Measurements from ENCODE around the gene DEPP1.
A peak's percentile ranks its signal among the peaks of the same experiment; 100 is the strongest.
"Not testable (repeated sequence)": the region's sequence is repeated elsewhere in the genome, so short reads cannot be mapped to it uniquely, and the experiment has no call there.

Gene DEPP1, protein sequence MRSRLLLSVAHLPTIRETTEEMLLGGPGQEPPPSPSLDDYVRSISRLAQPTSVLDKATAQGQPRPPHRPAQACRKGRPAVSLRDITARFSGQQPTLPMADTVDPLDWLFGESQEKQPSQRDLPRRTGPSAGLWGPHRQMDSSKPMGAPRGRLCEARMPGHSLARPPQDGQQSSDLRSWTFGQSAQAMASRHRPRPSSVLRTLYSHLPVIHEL

GRCh38 chr10:44978570-44979280 is at the start of gene DEPP1:
TSS of gene DEPP1 (minus strand) at chr10:44978809. CDS start at chr10:44978030, 779 bp downstream.
- DNase-seq (ENCODE audit: low read depth in 2 of 2) = no peak

GRCh38 chr10:45023426-45023825 is 44.8 kb upstream of the DEPP1 start:
- DNase-seq (ENCODE audit: low read depth in 2 of 2) = no peak

DNA sequence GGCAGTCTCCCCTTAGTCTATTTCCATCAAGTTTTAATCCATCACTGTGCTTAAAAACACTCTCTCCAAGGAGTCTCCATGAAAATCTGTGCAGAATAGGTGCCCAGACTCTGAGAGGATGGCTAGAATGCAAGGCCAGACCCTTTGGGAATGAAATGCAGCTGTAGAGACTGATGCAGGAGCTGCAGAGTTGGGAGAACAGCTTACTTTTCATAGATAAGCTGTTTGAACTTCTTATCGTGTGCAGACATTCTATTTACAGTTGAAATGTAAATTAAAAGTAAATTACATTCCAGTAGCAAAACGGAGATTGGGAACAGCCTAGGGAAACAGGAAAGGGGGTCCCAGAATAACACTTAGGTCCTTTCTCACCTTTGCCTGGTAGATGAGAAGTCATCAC is 37.0 kb upstream of the DEPP1 start:
- no peak for DNase-seq (ENCODE audit: low read depth in 2 of 2)

DNA sequence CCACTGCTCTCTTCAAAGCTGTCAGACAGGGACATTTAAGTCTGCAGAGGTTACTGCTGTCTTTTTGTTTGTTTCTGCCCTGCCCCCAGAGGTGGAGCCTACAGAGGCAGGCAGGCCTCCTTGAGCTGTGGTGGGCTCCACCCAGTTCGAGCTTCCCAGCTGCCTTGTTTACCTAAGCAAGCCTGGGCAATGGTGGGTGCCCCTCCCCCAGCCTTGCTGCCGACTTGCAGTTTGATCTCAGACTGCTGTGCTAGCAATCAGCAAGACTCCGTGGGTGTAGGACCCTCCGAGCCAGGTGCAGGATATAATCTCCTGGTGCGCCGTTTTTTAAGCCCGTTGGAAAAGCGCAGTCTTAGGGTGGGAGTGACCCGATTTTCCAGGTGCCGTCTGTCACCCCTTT is 35.9 kb upstream of the DEPP1 start:
- not testable (repeated sequence) for DNase-seq (ENCODE audit: low read depth in 2 of 2)

DNA sequence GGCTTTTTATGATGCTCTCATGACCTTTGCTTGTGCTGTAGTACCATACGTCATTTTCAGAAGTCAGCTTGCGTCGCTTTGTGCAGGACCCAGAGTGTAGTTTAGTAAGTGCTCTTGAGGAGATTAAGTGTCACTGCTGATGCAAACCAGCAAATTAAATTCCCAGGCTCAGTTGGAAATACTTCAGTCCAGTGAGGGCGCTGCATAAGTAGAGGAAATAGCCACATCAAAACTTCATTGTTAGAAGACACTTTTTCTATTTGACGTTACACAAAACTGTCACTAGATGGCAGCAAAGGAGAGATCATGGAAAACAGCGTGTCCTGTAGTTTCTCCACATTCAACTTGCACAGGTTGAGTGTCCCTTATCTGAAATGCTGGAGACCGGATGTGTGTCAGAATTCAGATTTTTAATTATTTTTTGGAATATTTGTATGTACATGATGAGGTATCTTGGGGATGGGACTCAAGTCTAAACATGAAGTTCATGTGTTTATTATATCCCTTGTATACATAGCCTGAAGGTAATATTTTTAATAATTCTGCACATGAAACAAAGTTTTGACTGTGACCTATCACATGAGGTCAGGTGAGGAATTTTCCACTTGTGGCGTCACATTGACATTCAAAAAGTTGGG is 30.0 kb upstream of the DEPP1 start:
- DNase-seq (ENCODE audit: low read depth in 2 of 2) = no peak

DNA sequence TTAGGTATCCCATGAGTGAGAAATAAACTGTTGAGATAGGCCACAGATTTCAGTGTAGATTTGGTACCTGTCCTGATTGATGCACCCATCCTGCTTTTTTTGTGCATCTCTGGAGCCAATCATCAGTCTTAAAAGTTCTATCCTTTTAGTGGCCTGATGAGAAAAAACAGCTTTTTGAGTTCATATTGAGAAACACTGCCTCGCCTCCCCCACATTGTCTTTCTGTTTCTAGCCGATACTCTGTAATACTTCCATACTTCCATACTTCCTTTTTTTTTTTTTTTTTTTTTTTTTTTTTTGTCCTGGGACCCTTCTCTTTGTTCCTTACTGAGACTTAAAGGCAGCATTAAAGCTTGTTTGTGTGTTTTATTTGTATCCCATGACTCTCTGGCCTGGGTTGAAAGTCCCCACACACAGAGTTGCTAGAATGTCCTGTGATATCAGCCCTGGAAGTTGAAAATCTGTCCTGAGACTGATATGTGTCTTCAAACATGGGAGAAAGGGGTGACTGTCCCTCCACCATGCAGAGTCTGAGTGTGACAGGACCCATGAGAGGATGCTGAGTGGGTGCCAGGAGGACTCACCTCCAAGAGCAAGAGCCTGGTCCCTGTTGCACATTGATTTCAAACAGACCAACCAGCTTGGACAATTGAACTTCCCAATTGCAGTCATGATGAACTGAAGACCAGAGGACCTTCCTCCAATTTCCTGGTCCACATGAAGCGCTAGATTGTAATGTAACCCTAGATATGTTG is 27.8 kb upstream of the DEPP1 start:
- DNase-seq (ENCODE audit: low read depth in 2 of 2) = no peak

DNA sequence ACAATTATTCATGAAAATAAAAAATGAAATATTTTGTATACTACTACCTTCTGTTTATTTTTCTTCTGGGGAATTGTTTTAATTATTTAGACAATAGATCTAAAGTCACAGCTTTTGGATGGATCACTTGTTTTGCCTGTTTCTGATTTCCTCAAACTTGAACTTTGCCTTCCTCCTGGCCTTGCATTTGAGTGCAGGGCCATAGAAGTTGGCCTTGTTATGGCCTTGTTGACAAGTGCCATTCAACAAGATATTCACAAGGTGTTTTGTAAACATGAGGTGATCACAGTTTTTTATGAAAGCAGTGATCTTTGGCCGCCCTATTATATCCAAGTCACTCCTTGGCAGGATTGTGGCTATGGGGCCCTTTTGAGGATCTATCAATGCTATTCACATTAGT is 26.7 kb upstream of the DEPP1 start:
- DNase-seq (ENCODE audit: low read depth in 2 of 2) = no peak

- DNase-seq (ENCODE audit: low read depth in 2 of 2) = no peak
Measured at GRCh38 chr10:45004661-45005060, 26.1 kb upstream of the DEPP1 start.

DNA sequence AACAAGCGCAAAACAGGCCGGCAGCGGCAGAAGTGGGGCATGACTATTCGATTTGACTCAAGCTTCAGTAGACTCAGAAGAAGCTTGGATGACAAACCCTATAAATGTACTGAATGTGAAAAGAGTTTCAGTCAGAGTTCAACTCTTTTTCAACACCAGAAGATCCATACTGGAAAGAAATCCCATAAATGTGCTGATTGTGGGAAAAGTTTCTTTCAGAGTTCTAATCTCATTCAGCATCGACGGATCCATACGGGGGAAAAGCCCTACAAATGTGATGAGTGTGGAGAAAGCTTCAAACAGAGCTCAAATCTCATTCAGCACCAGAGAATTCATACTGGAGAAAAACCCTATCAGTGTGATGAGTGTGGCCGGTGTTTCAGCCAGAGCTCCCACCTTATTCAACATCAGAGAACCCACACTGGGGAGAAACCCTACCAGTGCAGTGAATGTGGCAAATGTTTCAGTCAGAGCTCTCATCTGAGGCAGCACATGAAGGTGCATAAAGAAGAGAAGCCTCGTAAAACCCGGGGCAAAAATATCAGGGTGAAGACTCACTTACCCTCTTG is 24.9 kb upstream of the DEPP1 start:
- no peak for DNase-seq (ENCODE audit: low read depth in 2 of 2)

DNA sequence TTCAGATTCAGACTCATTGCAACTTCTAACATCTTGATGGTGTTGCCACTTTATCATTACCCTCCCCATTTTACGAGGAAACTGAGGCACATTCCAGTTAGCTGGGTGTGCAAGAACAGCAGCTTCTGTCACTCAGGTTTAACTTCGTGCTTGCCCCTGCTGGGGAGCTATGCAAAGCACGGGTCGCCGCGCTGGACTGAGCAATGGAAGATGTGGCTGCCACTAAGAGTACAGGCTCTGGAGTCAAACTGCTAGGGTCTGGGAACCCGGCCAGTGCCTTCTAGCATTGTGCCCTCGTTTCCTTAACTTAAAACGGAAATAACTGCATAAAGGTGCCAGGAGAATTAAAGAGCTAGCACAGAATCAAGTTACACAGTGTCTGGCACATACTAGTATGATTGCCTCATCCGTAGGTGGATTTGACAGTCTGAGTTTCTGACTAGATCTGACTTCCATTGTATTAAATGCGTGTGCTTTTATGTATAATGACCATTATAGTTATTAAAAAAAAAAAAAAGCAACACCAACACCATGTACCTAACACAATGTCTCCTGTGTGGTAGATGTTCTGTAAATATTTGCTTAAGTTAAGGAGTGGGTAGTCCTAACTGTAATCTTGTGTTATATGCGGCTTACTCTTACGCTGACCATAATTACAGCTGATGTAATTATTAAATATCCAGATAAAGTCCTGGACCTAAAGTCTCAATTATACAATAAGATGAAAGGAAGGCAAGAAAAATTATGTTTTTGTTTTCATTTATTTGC is 23.0 kb upstream of the DEPP1 start:
- DNase-seq (ENCODE audit: low read depth in 2 of 2) = no peak

DNA sequence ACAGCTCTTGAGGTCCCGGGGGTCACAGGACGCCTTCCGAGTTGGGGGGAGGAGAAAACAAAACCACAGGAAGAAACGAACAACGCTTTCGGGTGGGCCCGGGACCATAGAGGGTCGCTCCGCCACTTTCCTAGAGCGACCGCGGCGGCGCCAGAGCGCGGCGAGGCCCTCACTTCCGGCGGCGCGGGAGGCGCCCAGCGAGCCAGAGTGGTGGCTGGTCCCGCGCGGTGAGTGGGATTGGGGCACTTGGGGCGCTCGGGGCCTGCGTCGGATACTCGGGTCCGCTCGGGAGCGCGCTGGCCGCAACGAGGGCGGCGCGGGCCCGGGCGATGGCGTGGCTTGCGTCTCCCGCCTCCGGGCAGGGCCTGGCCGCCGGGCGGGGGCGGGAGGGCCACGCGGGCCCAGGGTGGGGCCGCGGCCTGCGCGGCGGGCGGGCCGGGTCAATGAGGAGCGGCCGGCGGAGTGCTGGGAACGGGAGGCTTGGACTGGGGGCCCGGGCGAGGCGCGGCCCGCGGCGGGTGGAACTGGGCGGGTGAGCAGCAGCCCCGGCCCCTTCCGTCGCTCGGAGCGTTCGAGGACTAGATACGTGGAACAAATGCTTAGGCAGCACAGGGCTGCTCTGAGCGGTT is 22.3 kb upstream of the DEPP1 start, which contains the start of gene ZNF22:
TSS of gene ZNF22 (plus strand) at position 172 of the 629 bp plus-strand sequence. CDS start 2,446 bp downstream, outside the sequence.
- DNase-seq (ENCODE audit: low read depth in 2 of 2) = peak; percentile 52 to 62

GRCh38 chr10:45000138-45000751 is 21.6 kb upstream of the DEPP1 start:
- DNase-seq (ENCODE audit: low read depth in 2 of 2) = no peak

DNA sequence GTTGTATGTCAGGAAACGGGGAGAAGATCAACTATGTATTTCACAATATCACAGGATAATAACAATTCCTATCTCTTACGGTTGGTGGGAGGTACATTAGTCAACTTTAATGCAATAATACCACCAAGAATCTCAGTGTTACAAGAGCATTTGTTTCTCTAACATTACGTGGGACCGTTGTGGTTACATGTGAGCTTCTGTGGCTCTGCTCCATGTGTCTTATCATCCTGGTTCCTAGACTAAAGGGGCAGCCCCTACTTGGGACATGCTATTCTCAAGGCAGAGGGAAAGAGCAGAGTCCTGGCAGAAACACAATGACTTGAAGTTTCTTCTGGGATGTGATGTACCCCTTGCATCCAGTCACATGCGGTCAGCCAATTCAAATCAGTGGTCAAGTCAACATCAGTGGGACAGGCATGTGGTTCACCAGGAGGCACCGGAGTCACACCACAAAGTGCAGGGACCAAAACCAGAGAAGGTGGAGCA is 19.6 kb upstream of the DEPP1 start:
- DNase-seq (ENCODE audit: low read depth in 2 of 2) = no peak

DNA sequence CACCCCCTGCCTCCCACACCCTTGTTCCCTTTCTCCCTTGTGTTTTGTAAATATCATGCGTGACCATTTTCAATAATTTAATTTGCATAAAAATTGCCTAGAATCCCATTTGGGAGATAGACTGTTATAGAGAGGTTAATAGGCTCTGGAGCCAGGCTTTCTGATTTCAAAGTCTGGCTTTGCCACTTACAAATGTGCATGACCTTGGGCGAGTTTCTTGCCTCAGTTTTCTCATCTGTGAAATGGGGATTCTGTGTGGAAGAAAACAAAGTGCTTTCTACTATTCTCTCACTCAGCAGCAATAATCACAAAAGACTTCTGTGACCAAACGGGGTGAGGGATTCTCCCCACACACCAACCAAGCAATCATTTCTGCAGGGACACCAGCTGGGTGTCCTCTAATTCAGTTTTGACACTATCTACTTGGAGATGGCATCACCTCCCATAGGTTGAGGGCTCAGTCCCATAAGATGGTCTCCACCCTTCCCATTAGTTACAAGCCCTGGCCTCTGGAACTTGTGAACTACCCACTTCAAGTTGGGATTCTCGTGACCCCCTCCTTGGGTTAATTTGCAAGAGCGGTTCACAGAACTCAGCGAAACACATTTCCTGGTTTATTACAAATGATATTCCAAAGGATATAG is 18.6 kb upstream of the DEPP1 start:
- no peak for DNase-seq (ENCODE audit: low read depth in 2 of 2)

DNA sequence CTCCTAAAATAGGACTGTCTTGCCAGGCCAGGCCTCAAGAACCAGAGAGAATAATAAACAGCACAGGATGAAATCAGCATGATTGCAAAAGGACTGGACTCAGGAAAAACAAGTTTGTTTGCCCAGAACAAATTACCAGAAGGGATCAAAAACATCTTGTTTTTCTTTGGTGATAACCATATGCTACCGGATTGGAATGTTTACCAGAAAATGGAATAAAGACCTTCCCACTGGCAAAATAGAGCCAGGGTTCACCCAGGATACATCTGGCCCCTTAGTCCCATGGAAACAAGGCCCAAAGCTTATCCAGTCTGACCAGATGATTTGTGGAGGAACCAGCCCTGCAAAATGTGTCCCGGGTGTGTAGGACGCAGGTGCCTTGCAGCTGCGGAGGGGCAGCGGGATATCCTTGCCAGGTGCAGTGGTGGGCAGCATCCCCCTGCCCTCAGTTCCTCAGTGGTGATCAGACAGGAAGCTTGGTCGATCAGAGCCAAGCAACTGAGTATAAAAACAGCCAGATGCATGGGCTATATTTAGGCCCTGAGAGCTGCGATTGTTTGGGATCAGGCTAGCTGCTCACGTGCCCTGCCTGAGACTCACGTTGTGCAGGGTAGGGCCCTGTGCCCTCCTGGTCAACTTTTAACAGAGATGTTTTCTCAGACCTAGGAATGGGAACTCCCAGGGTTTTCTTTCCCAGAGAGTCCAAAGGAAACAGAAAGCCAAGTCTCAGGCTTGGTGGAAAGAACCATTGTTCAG is 17.5 kb upstream of the DEPP1 start:
- no peak for DNase-seq (ENCODE audit: low read depth in 2 of 2)

GRCh38 chr10:44995581-44995913 is 16.9 kb upstream of the DEPP1 start:
- no peak for DNase-seq (ENCODE audit: low read depth in 2 of 2)

- DNase-seq (ENCODE audit: low read depth in 2 of 2) = no peak
Measured at GRCh38 chr10:44994752-44995530, 16.3 kb upstream of the DEPP1 start.
